SK-N-SH (cell line): ENCODE data around the gene ISG20. TPM values are rescaled to one million over a fixed set of nuclear protein-coding genes. Genes with fewer than 3 reads are reported as not detected.

Experiments used
- CTCF ChIA-PET: fragments of 300-600, 350-600 bp; formaldehyde crosslinking; extraction: SDS; loops from one replicate; lab custom pipeline; 2021; lab: Yijun Ruan, JAX
- POLR2A ChIA-PET: fragments of 350-600 bp; sonication (Branson Sonifier 250); formaldehyde crosslinking; extraction: SDS; loops from one replicate; lab custom pipeline; 2020; ENCODE audit warnings: antibody characterized with exemption, inconsistent platforms; lab: Yijun Ruan, JAX
- DNase-seq: peaks from one replicate; pipeline ENCODE4 v3.0.0; 2012
- H2AFZ ChIP-seq: fragments of 200-600 bp; sonication (generic); 2 replicates; pipeline ENCODE4 v1.8.1; 2016; ENCODE audit warnings: antibody characterized with exemption, mild to moderate bottlenecking, low read depth
- H3F3A ChIP-seq: fragments of 200-600 bp; sonication (generic); replicated peaks from 2 replicates; pipeline ENCODE3; 2016; ENCODE audit warnings: antibody characterized with exemption, mild to moderate bottlenecking; ENCODE audit not compliant: insufficient read depth
- H3K27ac ChIP-seq, 2 experiments: fragments of 200-500 bp in 1 of 2; fragments of 200-600 bp in 1 of 2; sonication (Bioruptor generic) in 1 of 2; sonication (generic), shearing (Covaris generic) in 1 of 2; 2 replicates each; pipeline versions ENCODE4 v1.5.1 to v1.6.1; 2014 to 2016; ENCODE audit warnings: low read depth in 2 of 2, inconsistent platforms in 1 of 2, low read length in 1 of 2, mild to moderate bottlenecking in 1 of 2, mixed read lengths in 1 of 2
- H3K27me3 ChIP-seq: fragments of 200-600 bp; sonication (generic), shearing (Covaris generic); 2 replicates; pipeline ENCODE4 v1.6.1; 2016; ENCODE audit warnings: mixed run types; ENCODE audit not compliant: insufficient read depth
- H3K36me3 ChIP-seq, 2 experiments: fragments of 200-500 bp in 1 of 2; fragments of 200-600 bp in 1 of 2; sonication (Bioruptor generic) in 1 of 2; sonication (generic) in 1 of 2; replicated peaks in 1 of 2; 2 replicates each; pipeline versions ENCODE3 to v1.5.1; 2014 to 2016; ENCODE audit warnings: low read length in 1 of 2, mild to moderate bottlenecking in 1 of 2; ENCODE audit not compliant: insufficient read depth in 2 of 2, control insufficient read depth in 1 of 2
- H3K4me1 ChIP-seq, 2 experiments: fragments of 200-500 bp in 1 of 2; fragments of 200-600 bp in 1 of 2; sonication (Bioruptor generic) in 1 of 2; sonication (generic), shearing (Covaris generic) in 1 of 2; 2 replicates each; pipeline versions ENCODE4 v1.5.1 to v1.6.1; 2014 to 2016; ENCODE audit warnings: low read depth in 1 of 2, low read length in 1 of 2, mixed run types in 1 of 2; ENCODE audit not compliant: insufficient read depth in 2 of 2, control insufficient read depth in 1 of 2
- H3K4me2 ChIP-seq: fragments of 200-600 bp; sonication (generic), shearing (Covaris generic); 2 replicates; pipeline ENCODE4 v1.6.1; 2017; ENCODE audit warnings: mixed run types
- H3K4me3 ChIP-seq, 2 experiments: fragments of 200-500 bp in 1 of 2; fragments of 200-600 bp in 1 of 2; sonication (Bioruptor generic) in 1 of 2; sonication (generic), shearing (Covaris generic) in 1 of 2; 2 replicates each; pipeline versions ENCODE4 v1.5.1 to v1.8.1; 2014 to 2016; ENCODE audit warnings: low read depth in 2 of 2, inconsistent platforms in 1 of 2, low read length in 1 of 2, mild to moderate bottlenecking in 1 of 2, mixed read lengths in 1 of 2, moderate library complexity in 1 of 2
- H3K79me2 ChIP-seq: fragments of 200-600 bp; sonication (generic); 2 replicates; pipeline ENCODE4 v1.8.1; 2017; ENCODE audit warnings: mild to moderate bottlenecking; ENCODE audit not compliant: insufficient read depth
- H3K9ac ChIP-seq: fragments of 200-600 bp; sonication (generic); 2 replicates; pipeline ENCODE4 v1.6.1; 2017; ENCODE audit warnings: mixed run types
- H3K9me2 ChIP-seq: fragments of 200-600 bp; sonication (generic); 2 replicates; pipeline ENCODE4 v1.6.1; 2017; ENCODE audit warnings: mixed run types
- H3K9me3 ChIP-seq: fragments of 200-600 bp; sonication (generic); 2 replicates; pipeline ENCODE4 v1.6.1; 2017; ENCODE audit warnings: mixed run types, mild to moderate bottlenecking, moderate library complexity
- H4K20me1 ChIP-seq: fragments of 200-600 bp; sonication (generic); 2 replicates; pipeline ENCODE4 v1.6.1; 2017; ENCODE audit warnings: mild to moderate bottlenecking, mixed run types; ENCODE audit not compliant: insufficient read depth
- ELF1 ChIP-seq: IDR thresholded peaks from 2 replicates; pipeline ENCODE4 v1.4.0; 2012
- GABPA ChIP-seq: IDR thresholded peaks from 2 replicates; pipeline ENCODE4 v1.4.0; 2012; ENCODE audit warnings: low read depth, mild to moderate bottlenecking
- GATA2 ChIP-seq: sonication (generic); formaldehyde crosslinking; IDR thresholded peaks from 2 replicates; pipeline ENCODE4 v1.5.0; 2020; ENCODE audit warnings: mild to moderate bottlenecking, missing genetic modification reagents
- IRF3 ChIP-seq: fragments of 150-350 bp; IDR thresholded peaks from 2 replicates; pipeline ENCODE4 v1.6.1; 2016; ENCODE audit warnings: mild to moderate bottlenecking, low read depth, low read length
- MAX ChIP-seq: IDR thresholded peaks from 2 replicates; pipeline ENCODE4 v1.4.0; 2012; ENCODE audit warnings: low read depth
- POLR2AphosphoS5 ChIP-seq: IDR thresholded peaks from 2 replicates; pipeline ENCODE4 v1.6.1; 2012; ENCODE audit warnings: low read depth, low read length
- RFX5 ChIP-seq: IDR thresholded peaks from 2 replicates; pipeline ENCODE4 v1.6.1; 2012; ENCODE audit warnings: mild to moderate bottlenecking, improper control_type of control experiment, low read length
- USF2 ChIP-seq: fragments of 150-350 bp; IDR thresholded peaks from 2 replicates; pipeline ENCODE4 v1.6.1; 2017; ENCODE audit warnings: antibody characterized with exemption, low read length, low read depth, borderline replicate concordance
- WGBS: methylation state at CpG from one replicate; pipeline ENCODE4 v1.1.6; 2017; ENCODE audit warnings: low lambda C conversion rate; 5-methylcytosine and 5-hydroxymethylcytosine counted together
- polyA plus RNA-seq, 3 experiments: library from polyadenylated mRNA; depleted of rRNA; stranded (reverse); fragments of >200 nt; gene quantifications; 2 replicates each; pipeline ENCODE4 v1.2.3, GENCODE V29; 2012

Gene ISG20
- polyA plus RNA-seq, 1 of the 3 experiments (the other 2 are of a cell fraction), result 2.0 TPM

GRCh38 chr15:88634449-88634848 lies 4.4 kb upstream of the ISG20 start:
- peaks cover 2 to 8% of the 10 kb centered on the region in 2 experiments; a peak in 2 of 4 replicates for H3K4me1 ChIP-seq
- H4K20me1 ChIP-seq, result peaks cover 61% of the 10 kb centered on the region
- H3K9ac ChIP-seq, result no peak overlapping the region
- no peaks in the 10 kb centered on the region for H3K9me3 ChIP-seq
- ChIA-PET CTCF (interaction anchor here (0.6 to 1.3 kb wide), 3 partner anchors 10 to 549 kb away, joined by 3 read pairs; no protein-coding TSS in a partner anchor), POLR2A (no interaction called here)
- H3K79me2 ChIP-seq, result peaks cover 54% of the 10 kb centered on the region
- H3K27ac ChIP-seq, result no peak overlapping the region
- peaks cover 42 to 44% of the 10 kb centered on the region in 2 experiments for H3K36me3 ChIP-seq
- no peak for TF ChIP-seq IRF3
- no peak for TF ChIP-seq RFX5
- TF ChIP-seq POLR2AphosphoS5, result no peak
- no peak for TF ChIP-seq USF2
- TF ChIP-seq GABPA, result no peak
- TF ChIP-seq ELF1, result no peak
- H3F3A ChIP-seq, result peaks cover 62% of the 10 kb centered on the region
- no peaks in the 10 kb centered on the region for H3K9me2 ChIP-seq
- no peaks in the 10 kb centered on the region for H3K27me3 ChIP-seq
- no peak overlapping the region for H3K4me3 ChIP-seq
- 93% methylated on average over 2 of the region's 2 CpGs for WGBS
- no peak for DNase-seq
- H3K4me2 ChIP-seq, result no peak overlapping the region
- H2AFZ ChIP-seq, result no peak overlapping the region

- Histone ChIP-seq H3K27ac (no peak overlapping the region), H3K27me3 (no peaks in the 10 kb centered on the region), H3K79me2 (peaks cover 49% of the 10 kb centered on the region), H3K9ac (no peak overlapping the region), H2AFZ (no peak overlapping the region), H3K36me3 (peaks cover 33 to 38% of the 10 kb centered on the region in 2 experiments), H3K4me1 (peaks cover 2 to 8% of the 10 kb centered on the region in 2 experiments; a peak in 2 of 4 replicates), H3K9me3 (no peaks in the 10 kb centered on the region), H3K4me2 (no peak overlapping the region), H3K9me2 (no peaks in the 10 kb centered on the region), H3F3A (peaks cover 58% of the 10 kb centered on the region), H3K4me3 (no peak overlapping the region), H4K20me1 (peaks cover 53% of the 10 kb centered on the region)
- POLR2A ChIA-PET, result no interaction called here
- WGBS, result 91% methylated on average over 6 of the region's 6 CpGs
- no peak for DNase-seq
- CTCF ChIA-PET, result interaction anchor here (1.2 to 1.3 kb wide), 2 partner anchors 11 to 166 kb away, joined by 3 read pairs; no protein-coding TSS in a partner anchor
- TF ChIP-seq GATA2 (CRISPR knock-in tag) (no peak), POLR2AphosphoS5 (peak; percentile 13; the same call in 1 of the 2 replicates)
These were observed 3.5 kb upstream of the ISG20 start for GRCh38 chr15:88635318-88635717.

- no peaks in the 10 kb centered on the region for H3K9me3 ChIP-seq
- H3K36me3 ChIP-seq, result peaks cover 26 to 38% of the 10 kb centered on the region in 2 experiments
- CTCF ChIA-PET, result interaction anchor here (1.2 kb wide), 1 partner anchor 167 kb away, joined by 3 read pairs; no protein-coding TSS in a partner anchor
- H3K27ac ChIP-seq, result peak overlapping the region in 1 of 2 experiments; percentile 93; a peak in 1 of 4 replicates
- 80% methylated on average over 3 of the region's 11 CpGs for WGBS
- H3K4me1 ChIP-seq, result peaks cover 2 to 8% of the 10 kb centered on the region in 2 experiments; a peak in 2 of 4 replicates
- peaks cover 42% of the 10 kb centered on the region for H3K79me2 ChIP-seq
- H3K27me3 ChIP-seq, result no peaks in the 10 kb centered on the region
- TF ChIP-seq MAX (no peak), POLR2AphosphoS5 (peak; percentile 39)
- no peak overlapping the region for H3K4me2 ChIP-seq
- no peak overlapping the region for H2AFZ ChIP-seq
- H3K4me3 ChIP-seq, result no peak overlapping the region
- POLR2A ChIA-PET, result no interaction called here
- H3F3A ChIP-seq, result peaks cover 58% of the 10 kb centered on the region
- peaks cover 45% of the 10 kb centered on the region for H4K20me1 ChIP-seq
- DNase-seq, result no peak
- H3K9me2 ChIP-seq, result no peaks in the 10 kb centered on the region
- no peak overlapping the region for H3K9ac ChIP-seq
These were observed 2.8 kb upstream of the ISG20 start for GRCh38 chr15:88636050-88636449.
